Tibial nerve (tissue), 4 donors: ENCODE measurements around the gene CRYBG3. TPM values are rescaled to one million over a fixed set of nuclear protein-coding genes. Genes with fewer than 3 reads are reported as not detected.

Experiments
- DNase-seq, 2 donors: peaks; one replicate each; pipeline ENCODE4 v3.0.0-alpha.2; 2019; ENCODE audit warnings: low spot score in 2 of 2
- H3K27ac ChIP-seq, 4 donors: fragments of 200-600 bp; sonication (generic) in 3 of 4; one replicate each; pipeline ENCODE4 v1.5.1; 2017 to 2019; ENCODE audit warnings: mild to moderate bottlenecking in 1 of 4
- H3K27me3 ChIP-seq, 2 donors: fragments of 200-600 bp; sonication (generic) in 1 of 2; one replicate each; pipeline versions ENCODE4 v1.5.1 to v1.6.0; 2017 to 2019
- H3K36me3 ChIP-seq, 3 donors: fragments of 200-600 bp; sonication (generic); one replicate each; pipeline ENCODE4 v1.5.1; 2018 to 2019
- H3K4me1 ChIP-seq, 4 donors: fragments of 200-600 bp; sonication (generic) in 3 of 4; one replicate each; pipeline ENCODE4 v1.5.1; 2017 to 2019
- H3K4me3 ChIP-seq, 4 donors: fragments of 200-600 bp; sonication (generic) in 3 of 4; one replicate each; pipeline ENCODE4 v1.5.1; 2017 to 2019; ENCODE audit warnings: mild to moderate bottlenecking in 1 of 4, moderate library complexity in 1 of 4
- H3K9me3 ChIP-seq, 4 donors: fragments of 200-600 bp; sonication (generic) in 3 of 4; one replicate each; pipeline ENCODE4 v1.5.1; 2017 to 2019
- CTCF ChIP-seq, 5 experiments: fragments of 200-600 bp in 3 of 5; fragments of 450-650 bp in 2 of 5; sonication (generic) in 3 of 5; IDR thresholded peaks; one replicate each; pipeline ENCODE4 v1.5.1; 2016 to 2019; ENCODE audit warnings: antibody characterized with exemption in 5 of 5, mild to moderate bottlenecking in 3 of 5, moderate library complexity in 2 of 5
- EP300 ChIP-seq, 2 donors: sonication (generic); formaldehyde crosslinking; IDR thresholded peaks; one replicate each; pipeline ENCODE4 v1.6.1; 2017; ENCODE audit warnings: antibody characterized with exemption in 2 of 2, mild to moderate bottlenecking in 1 of 2
- POLR2A ChIP-seq, 2 donors: fragments of 450-650 bp; IDR thresholded peaks; one replicate each; pipeline ENCODE4 v1.6.1; 2017; ENCODE audit warnings: antibody characterized with exemption in 2 of 2, mild to moderate bottlenecking in 2 of 2, moderate library complexity in 2 of 2
- WGBS, 2 donors: methylation state at CpG; one replicate each; pipeline ENCODE4 v1.1.5; 2018; 5-methylcytosine and 5-hydroxymethylcytosine counted together
- total RNA-seq, 4 donors: library from RNA; depleted of rRNA; stranded (reverse); fragments of >200 nt; gene quantifications; one replicate each; pipeline ENCODE4 v1.1.0, GENCODE V29; 2016

The CRYBG3 gene
- total RNA-seq = 10 to 100 TPM; 30.9 to 48.1 (median 32.1) TPM

DNA sequence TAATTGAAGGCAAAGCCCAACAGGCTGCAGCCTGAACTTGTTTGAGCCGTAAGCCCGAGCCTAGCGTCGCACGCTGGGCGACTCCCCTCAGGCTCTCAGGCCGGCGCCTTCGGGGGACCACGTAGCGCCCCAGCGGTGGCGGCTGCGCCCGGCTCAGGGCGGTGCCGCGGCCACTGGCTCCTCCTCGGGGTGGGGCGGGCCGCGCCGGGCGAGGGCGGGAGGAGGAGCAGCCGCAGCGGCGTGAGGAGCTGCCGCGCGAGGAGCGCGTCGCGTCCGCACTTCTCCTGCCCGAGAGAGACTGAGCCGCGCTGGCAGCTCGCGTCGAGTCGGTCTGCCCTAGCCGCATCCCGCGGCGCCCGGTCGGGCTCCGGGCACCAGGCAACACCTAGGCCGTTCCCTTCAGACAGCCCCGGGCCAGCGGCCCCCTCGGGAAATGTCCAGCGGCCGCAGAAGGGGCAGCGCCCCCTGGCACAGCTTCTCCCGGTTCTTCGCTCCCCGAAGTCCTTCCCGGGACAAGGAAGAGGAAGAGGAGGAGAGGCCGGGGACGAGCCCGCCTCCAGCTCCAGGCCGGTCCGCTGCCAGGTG lies at the start of gene CRYBG3:
TSS of gene CRYBG3 (plus strand) at position 238 of the 585 bp plus-strand sequence. CDS start at position 434, 196 bp downstream.
- peaks cover 0 to 44% (median 5%) of the 10 kb centered on the region in 4 donors for H3K4me1 ChIP-seq
- DNase-seq = peak; percentile 52 to 69
- no peaks in the 10 kb centered on the region for H3K9me3 ChIP-seq
- peak within 1 kb of the TSS; percentile 52 to 82 (median 74) for H3K4me3 ChIP-seq
- H3K36me3 ChIP-seq = no peaks in the 10 kb centered on the region
- 0 to 1% methylated on average over 14 to 19 of the region's 66 CpGs for WGBS, 2 donors
- H3K27me3 ChIP-seq = no peaks in the 10 kb centered on the region
- peak; percentile 81 to 91 for TF ChIP-seq POLR2A (IDR thresholded peaks at IDR 0.05)
- peak in 1 of 5 experiments; percentile 37 for TF ChIP-seq CTCF (IDR thresholded peaks at IDR 0.05)
- peak in 1 of 2 donors; percentile 92 for TF ChIP-seq EP300 (IDR thresholded peaks at IDR 0.05)
- peak within 1 kb of the TSS; percentile 66 to 91 (median 89) for H3K27ac ChIP-seq

GRCh38 chr3:97772926-97773325 lies 48.9 kb upstream of the CRYBG3 start:
- Histone ChIP-seq H3K36me3 (peaks cover 0 to 50% (median 0%) of the 10 kb centered on the region in 3 donors), H3K4me1 (peaks cover 0 to 4% (median 0%) of the 10 kb centered on the region in 4 donors), H3K4me3 (no peak overlapping the region), H3K27ac (no peak overlapping the region), H3K27me3 (no peaks in the 10 kb centered on the region), H3K9me3 (peaks cover 0 to 10% (median 0%) of the 10 kb centered on the region in 4 donors)
- WGBS, 2 donors = 93 to 95% methylated on average over 3 of the region's 3 CpGs
- no peak for DNase-seq
- TF ChIP-seq POLR2A (IDR thresholded peaks at IDR 0.05) (no peak), CTCF (IDR thresholded peaks at IDR 0.05) (no peak), EP300 (IDR thresholded peaks at IDR 0.05) (no peak)

GRCh38 chr3:97778152-97778551 lies 43.7 kb upstream of the CRYBG3 start:
- Histone ChIP-seq H3K27me3 (no peaks in the 10 kb centered on the region), H3K4me1 (peaks cover 0 to 4% (median 0%) of the 10 kb centered on the region in 4 donors), H3K9me3 (no peaks in the 10 kb centered on the region), H3K36me3 (peaks cover 0 to 23% (median 0%) of the 10 kb centered on the region in 3 donors), H3K27ac (no peak overlapping the region), H3K4me3 (no peak overlapping the region)
- TF ChIP-seq CTCF (IDR thresholded peaks at IDR 0.05) = no peak
- no peak for TF ChIP-seq EP300 (IDR thresholded peaks at IDR 0.05)
- no peak for TF ChIP-seq POLR2A (IDR thresholded peaks at IDR 0.05)
- no peak for DNase-seq

- no peaks in the 10 kb centered on the region for H3K9me3 ChIP-seq
- H3K27ac ChIP-seq = no peak overlapping the region
- H3K4me3 ChIP-seq = no peak overlapping the region
- H3K4me1 ChIP-seq = no peaks in the 10 kb centered on the region
- peak in 1 of 2 donors; percentile 45 for DNase-seq
- peaks cover 0 to 18% (median 0%) of the 10 kb centered on the region in 3 donors for H3K36me3 ChIP-seq
- no peaks in the 10 kb centered on the region for H3K27me3 ChIP-seq
- no peak for TF ChIP-seq EP300 (IDR thresholded peaks at IDR 0.05)
- TF ChIP-seq CTCF (IDR thresholded peaks at IDR 0.05) = peak; percentile 67 to 85 (median 78)
Measured at GRCh38 chr3:97793420-97794019, 28.3 kb upstream of the CRYBG3 start.

DNA sequence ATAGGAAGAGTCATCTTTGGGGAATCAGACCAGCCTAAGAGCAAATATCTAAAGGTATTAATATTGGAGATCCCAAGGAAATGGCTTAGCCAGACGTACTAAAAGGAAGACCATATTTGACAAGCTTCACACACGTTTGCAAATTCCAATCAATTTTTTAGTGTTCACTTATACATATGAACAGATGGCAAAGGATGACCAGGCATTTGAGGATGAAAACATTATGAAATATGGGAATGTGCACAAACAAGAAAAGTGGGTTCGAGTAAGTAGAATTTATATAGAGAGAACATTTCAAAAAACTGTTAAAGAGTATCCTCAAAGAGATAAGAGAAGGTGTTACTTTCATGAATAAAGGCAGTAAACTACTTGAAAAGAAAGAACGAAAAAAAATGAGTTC lies 25.9 kb upstream of the CRYBG3 start:
- DNase-seq = no peak
- H3K27me3 ChIP-seq = no peaks in the 10 kb centered on the region
- no peak overlapping the region for H3K4me3 ChIP-seq
- H3K36me3 ChIP-seq = peaks cover 0 to 15% (median 0%) of the 10 kb centered on the region in 3 donors
- no peaks in the 10 kb centered on the region for H3K4me1 ChIP-seq
- 93 to 94% methylated on average over 4 of the region's 4 CpGs for WGBS, 2 donors
- H3K9me3 ChIP-seq = no peaks in the 10 kb centered on the region
- TF ChIP-seq EP300 (IDR thresholded peaks at IDR 0.05) = no peak
- no peak for TF ChIP-seq CTCF (IDR thresholded peaks at IDR 0.05)
- TF ChIP-seq POLR2A (IDR thresholded peaks at IDR 0.05) = no peak
- H3K27ac ChIP-seq = no peak overlapping the region
